Calu3 (cell line): ENCODE measurements around the gene TRPC3. TPM values are rescaled to one million over a fixed set of nuclear protein-coding genes. Genes with fewer than 3 reads are reported as not detected.

Source experiments
- BruUV-seq: library from RNA; stranded (reverse); fragments of 400-500 nt; replicated peaks from 2 replicates; lab custom pipeline; 2021; lab: Mats Ljungman, UMichigan
- CTCF ChIA-PET: fragments of 300-600 bp; sonication (Branson Sonifier 250); formaldehyde crosslinking; loops from one replicate; lab custom pipeline; 2022; ENCODE audit warnings: antibody characterized with exemption; lab: Charles Lee
- DNase-seq: peaks from one replicate; pipeline ENCODE4 v3.0.0; 2022
- H3K27ac Mint-ChIP-seq: one replicate; pipeline ENCODE4 v1.8.0; 2022; ENCODE audit warnings: mixed read lengths; ENCODE audit not compliant: unreplicated experiment
- H3K27me3 Mint-ChIP-seq: one replicate; pipeline ENCODE4 v1.8.0; 2022; ENCODE audit warnings: mixed read lengths; ENCODE audit not compliant: unreplicated experiment
- H3K36me3 Mint-ChIP-seq: one replicate; pipeline ENCODE4 v1.8.0; 2022; ENCODE audit warnings: mild to moderate bottlenecking, moderate library complexity, mixed read lengths; ENCODE audit not compliant: insufficient read depth, unreplicated experiment
- H3K4me1 Mint-ChIP-seq: one replicate; pipeline ENCODE4 v1.8.0; 2022; ENCODE audit warnings: mild to moderate bottlenecking, low read depth, mixed read lengths; ENCODE audit not compliant: unreplicated experiment
- H3K4me3 Mint-ChIP-seq: one replicate; pipeline ENCODE4 v1.8.0; 2022; ENCODE audit warnings: mild to moderate bottlenecking, low read depth, moderate library complexity, mixed read lengths; ENCODE audit not compliant: unreplicated experiment
- H3K9me3 Mint-ChIP-seq: one replicate; pipeline ENCODE4 v1.8.0; 2022; ENCODE audit warnings: low read depth, mixed read lengths; ENCODE audit not compliant: unreplicated experiment
- intact Hi-C: fragments of 100-400 bp; cut with micrococcal nuclease; formaldehyde crosslinking; loops from one replicate; pipeline ENCODE4 v1.10.0; 2022; ENCODE audit not compliant: unreplicated experiment
- total RNA-seq: library from RNA; stranded (reverse); gene quantifications from 2 replicates; pipeline ENCODE4 v1.2.3, GENCODE V29; 2022
- TF ChIP-seq, protein P1 (sequence below): fragments of 200-600 bp; IDR thresholded peaks from one replicate; pipeline ENCODE4 v1.8.0; 2022; ENCODE audit warnings: antibody characterized with exemption; ENCODE audit not compliant: unreplicated experiment

TRPC3 gene
- total RNA-seq, 1 experiment from 2014 or later: not detected

DNA sequence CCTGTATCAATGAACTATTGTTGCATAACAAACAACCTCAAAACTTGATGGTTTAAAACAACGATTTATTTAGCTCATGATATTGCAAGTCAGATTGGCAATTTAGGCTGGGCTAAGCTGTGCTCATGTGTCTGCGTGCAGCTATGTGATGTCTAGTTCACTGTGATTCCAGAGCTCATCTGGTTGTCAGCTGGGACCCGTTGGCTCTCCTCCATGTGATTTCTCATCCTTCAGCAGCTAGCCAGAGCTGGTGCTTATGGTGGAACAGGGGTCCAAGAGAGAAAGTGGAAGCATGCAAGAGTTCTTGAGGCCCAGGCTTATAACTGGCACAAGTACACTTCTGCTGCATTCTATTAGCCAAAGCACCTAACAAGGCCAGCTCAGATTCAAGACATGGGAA, 28.8 kb upstream of the TRPC3 start:
- CTCF ChIA-PET: interaction anchor here (0.6 kb wide), 1 partner anchor 399 kb away, joined by 3 read pairs; no protein-coding TSS in a partner anchor
- Mint-ChIP-seq H3K27ac (no peak overlapping the region), H3K36me3 (no peaks in the 10 kb centered on the region), H3K27me3 (peaks cover 21% of the 10 kb centered on the region), H3K4me3 (no peak overlapping the region), H3K4me1 (no peaks in the 10 kb centered on the region), H3K9me3 (no peaks in the 10 kb centered on the region)
- no peak for DNase-seq
- intact Hi-C loops: no loop called here
- BruUV-seq: no TSS peak
- TF ChIP-seq, protein P1, sequence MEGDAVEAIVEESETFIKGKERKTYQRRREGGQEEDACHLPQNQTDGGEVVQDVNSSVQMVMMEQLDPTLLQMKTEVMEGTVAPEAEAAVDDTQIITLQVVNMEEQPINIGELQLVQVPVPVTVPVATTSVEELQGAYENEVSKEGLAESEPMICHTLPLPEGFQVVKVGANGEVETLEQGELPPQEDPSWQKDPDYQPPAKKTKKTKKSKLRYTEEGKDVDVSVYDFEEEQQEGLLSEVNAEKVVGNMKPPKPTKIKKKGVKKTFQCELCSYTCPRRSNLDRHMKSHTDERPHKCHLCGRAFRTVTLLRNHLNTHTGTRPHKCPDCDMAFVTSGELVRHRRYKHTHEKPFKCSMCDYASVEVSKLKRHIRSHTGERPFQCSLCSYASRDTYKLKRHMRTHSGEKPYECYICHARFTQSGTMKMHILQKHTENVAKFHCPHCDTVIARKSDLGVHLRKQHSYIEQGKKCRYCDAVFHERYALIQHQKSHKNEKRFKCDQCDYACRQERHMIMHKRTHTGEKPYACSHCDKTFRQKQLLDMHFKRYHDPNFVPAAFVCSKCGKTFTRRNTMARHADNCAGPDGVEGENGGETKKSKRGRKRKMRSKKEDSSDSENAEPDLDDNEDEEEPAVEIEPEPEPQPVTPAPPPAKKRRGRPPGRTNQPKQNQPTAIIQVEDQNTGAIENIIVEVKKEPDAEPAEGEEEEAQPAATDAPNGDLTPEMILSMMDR: no peak

DNA sequence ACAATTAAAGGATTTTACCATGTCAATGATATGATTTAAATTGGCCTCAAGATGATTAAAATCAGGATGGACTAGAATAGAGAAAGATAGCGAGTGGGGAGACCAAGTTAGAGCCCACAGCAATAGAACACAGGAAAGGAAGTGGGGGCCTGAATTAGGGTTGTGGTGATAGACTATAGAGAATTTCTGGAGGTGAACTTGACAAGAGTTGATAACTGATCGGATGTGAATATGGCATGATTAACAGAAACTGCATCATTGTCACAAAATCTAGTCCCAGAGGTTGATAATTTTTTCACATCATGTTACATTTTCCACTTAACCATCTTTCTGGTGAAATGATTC, 26.3 kb upstream of the TRPC3 start:
- no peaks in the 10 kb centered on the region for H3K36me3 Mint-ChIP-seq
- no peaks in the 10 kb centered on the region for H3K9me3 Mint-ChIP-seq
- H3K27ac Mint-ChIP-seq: no peak overlapping the region
- BruUV-seq: no TSS peak
- DNase-seq: no peak
- TF ChIP-seq, protein P1: no peak
- no peaks in the 10 kb centered on the region for H3K4me1 Mint-ChIP-seq
- intact Hi-C loops: no loop called here
- CTCF ChIA-PET: no interaction called here
- no peak overlapping the region for H3K4me3 Mint-ChIP-seq
- H3K27me3 Mint-ChIP-seq: peaks cover 28% of the 10 kb centered on the region

DNA sequence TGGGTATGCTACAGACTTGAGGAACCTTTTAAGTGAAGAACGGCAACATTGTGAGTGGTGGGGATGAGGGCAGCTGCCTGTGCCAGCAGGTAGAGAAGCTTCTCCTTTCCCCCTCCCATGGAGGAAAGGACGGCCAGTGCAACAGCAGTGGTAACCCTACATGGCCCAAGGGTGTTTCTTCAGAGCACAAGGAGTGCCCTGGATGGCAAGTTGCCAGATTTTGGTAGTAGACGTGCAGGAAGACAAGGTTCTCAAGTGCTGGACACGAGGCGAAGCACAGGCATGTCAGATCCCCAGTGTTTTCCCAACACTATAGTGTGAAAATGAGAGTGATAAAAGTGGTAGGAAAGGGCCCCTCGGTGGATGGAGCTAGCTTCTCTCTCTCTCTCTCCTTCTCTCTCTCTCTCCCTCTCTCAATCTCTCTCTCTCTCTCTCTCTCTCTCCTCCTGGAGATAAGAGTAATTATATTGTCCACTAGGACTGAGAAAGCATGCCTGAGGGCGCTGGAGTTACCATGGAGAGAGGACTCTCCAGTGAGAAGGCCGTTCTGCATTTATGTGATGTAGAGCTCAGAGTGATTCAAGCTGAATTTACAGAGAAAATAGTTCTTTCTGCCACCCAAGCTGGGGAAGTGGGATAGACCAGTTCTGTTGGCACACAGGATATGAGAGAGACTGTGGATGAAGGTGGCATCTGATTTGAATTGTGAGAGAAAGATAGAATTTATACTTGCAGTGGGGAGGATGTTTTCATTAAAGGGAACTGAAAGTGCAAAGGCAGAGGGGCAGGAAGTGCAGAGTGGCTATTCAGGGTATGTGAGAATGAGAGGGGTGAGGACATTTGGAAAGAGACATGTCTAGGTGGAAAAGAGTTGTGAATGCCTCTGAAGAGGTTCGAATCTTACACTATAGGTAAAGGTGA, 25.7 kb upstream of the TRPC3 start:
- CTCF ChIA-PET: no interaction called here
- TF ChIP-seq, protein P1: no peak
- Mint-ChIP-seq H3K4me1 (no peaks in the 10 kb centered on the region), H3K27me3 (peaks cover 28% of the 10 kb centered on the region), H3K4me3 (no peak overlapping the region), H3K36me3 (no peaks in the 10 kb centered on the region), H3K9me3 (no peaks in the 10 kb centered on the region), H3K27ac (no peak overlapping the region)
- intact Hi-C loops: no loop called here
- no TSS peak for BruUV-seq
- DNase-seq: no peak

DNA sequence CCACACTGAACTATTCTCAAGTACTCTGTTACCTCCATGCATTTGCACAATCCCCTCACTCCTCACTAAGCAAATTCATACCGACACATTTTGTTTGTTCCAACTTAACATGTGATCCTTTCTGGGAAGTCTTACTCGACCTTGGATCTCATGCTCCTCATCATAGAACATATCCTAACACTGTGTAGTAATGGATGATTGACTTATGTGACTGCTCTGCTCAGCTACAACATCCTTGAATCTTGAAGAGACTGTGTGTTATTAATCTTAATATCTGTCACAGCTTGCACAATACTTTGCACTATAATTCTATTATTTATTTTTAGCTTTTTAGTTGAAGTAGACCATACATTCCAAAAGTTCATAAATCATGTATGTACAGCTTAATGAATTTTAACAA, 23.9 kb upstream of the TRPC3 start:
- Mint-ChIP-seq H3K27ac (no peak overlapping the region), H3K27me3 (peaks cover 28% of the 10 kb centered on the region), H3K4me3 (no peak overlapping the region), H3K36me3 (no peaks in the 10 kb centered on the region), H3K9me3 (no peaks in the 10 kb centered on the region), H3K4me1 (no peaks in the 10 kb centered on the region)
- TF ChIP-seq, protein P1: no peak
- DNase-seq: no peak
- CTCF ChIA-PET: interaction anchor here (0.6 kb wide), 1 partner anchor 84 kb away, joined by 3 read pairs; no protein-coding TSS in a partner anchor
- intact Hi-C loops: no loop called here
- BruUV-seq: no TSS peak
